ENCODE results near the gene OR2H1. TPM values are rescaled to one million over a fixed set of nuclear protein-coding genes. Genes with fewer than 3 reads are reported as not detected.

Gene OR2H1
- total RNA-seq, 6 donors from 2014 or later: not detected

DNA sequence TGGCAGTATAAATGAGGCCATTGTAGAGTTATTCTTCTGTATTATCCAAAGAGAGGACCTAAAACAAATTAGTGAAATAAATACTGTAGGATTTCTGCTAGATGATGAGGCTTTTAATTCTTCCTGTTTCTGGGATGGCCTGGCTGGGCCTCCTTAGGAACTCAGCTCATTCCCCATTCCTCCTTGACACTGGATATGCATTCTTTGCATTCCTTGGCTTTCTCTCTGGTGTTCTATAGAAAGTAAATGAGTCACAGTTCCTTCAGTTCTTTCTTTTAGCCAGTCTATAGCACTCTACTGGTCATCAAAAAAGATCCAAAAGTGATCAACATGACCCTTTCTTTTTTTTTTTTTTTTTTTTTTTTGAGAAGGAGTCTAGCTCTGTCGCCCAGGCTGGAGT is 9.3 kb upstream of the OR2H1 start:
- H3K27me3 ChIP-seq: no peaks in the 10 kb centered on the region
- ATAC-seq (ENCODE audit: low FRiP score in 2 of 2) (no peak), DNase-seq (no peak)
- no peak overlapping the region for H3K4me3 ChIP-seq
- H3K27ac ChIP-seq: no peak overlapping the region
- H3K4me1 ChIP-seq: no peaks in the 10 kb centered on the region
- no peaks in the 10 kb centered on the region for H3K9me3 ChIP-seq
- 95 to 100% methylated on average over 1 of the region's 1 CpG for WGBS, 2 donors
- no peak for TF ChIP-seq POLR2AphosphoS5 (IDR thresholded peaks at IDR 0.05)
- no peak for TF ChIP-seq CTCF (IDR thresholded peaks at IDR 0.05)
- H3K36me3 ChIP-seq: no peaks in the 10 kb centered on the region

GRCh38 chr6:29451471-29452193 is 5.3 kb upstream of the OR2H1 start:
- Histone ChIP-seq H3K9me3 (no peaks in the 10 kb centered on the region), H3K4me1 (no peaks in the 10 kb centered on the region), H3K4me3 (no peak overlapping the region), H3K27me3 (no peaks in the 10 kb centered on the region), H3K36me3 (no peaks in the 10 kb centered on the region), H3K27ac (no peak overlapping the region)
- ATAC-seq (ENCODE audit: low FRiP score in 2 of 2) (no peak), DNase-seq (no peak)
- 66 to 84% methylated on average over 3 of the region's 3 CpGs for WGBS, 2 donors
- no peak for TF ChIP-seq EP300 (IDR thresholded peaks at IDR 0.05)
- no peak for TF ChIP-seq CTCF (IDR thresholded peaks at IDR 0.05)

- H3K36me3 ChIP-seq: no peaks in the 10 kb centered on the region
- 73 to 79% methylated on average over 5 of the region's 5 CpGs for WGBS, 2 donors
- no peaks in the 10 kb centered on the region for H3K27me3 ChIP-seq
- H3K9me3 ChIP-seq: no peaks in the 10 kb centered on the region
- DNase-seq (no peak), ATAC-seq (ENCODE audit: low FRiP score in 2 of 2) (no peak)
- TF ChIP-seq EP300 (IDR thresholded peaks at IDR 0.05) (no peak), POLR2A (IDR thresholded peaks at IDR 0.05) (no peak), POLR2AphosphoS5 (IDR thresholded peaks at IDR 0.05) (no peak)
- H3K4me1 ChIP-seq: no peaks in the 10 kb centered on the region
- no peak overlapping the region for H3K27ac ChIP-seq
- H3K4me3 ChIP-seq: no peak overlapping the region
Measured at GRCh38 chr6:29461021-29461814, 4.3 kb downstream of the OR2H1 start.

- no peaks in the 10 kb centered on the region for H3K4me1 ChIP-seq
- no peak for TF ChIP-seq EP300 (IDR thresholded peaks at IDR 0.05)
- no peak for TF ChIP-seq CTCF (IDR thresholded peaks at IDR 0.05)
- H3K27me3 ChIP-seq: no peaks in the 10 kb centered on the region
- WGBS, 2 donors: 79 to 85% methylated on average over 4 to 6 of the region's 6 CpGs
- H3K27ac ChIP-seq: no peak overlapping the region
- H3K9me3 ChIP-seq: no peaks in the 10 kb centered on the region
- no peak overlapping the region for H3K4me3 ChIP-seq
- no peak for ATAC-seq (ENCODE audit: low FRiP score in 2 of 2)
- no peaks in the 10 kb centered on the region for H3K36me3 ChIP-seq
- no peak for DNase-seq
Measured at GRCh38 chr6:29462022-29462421, 5.1 kb downstream of the OR2H1 start.

DNA sequence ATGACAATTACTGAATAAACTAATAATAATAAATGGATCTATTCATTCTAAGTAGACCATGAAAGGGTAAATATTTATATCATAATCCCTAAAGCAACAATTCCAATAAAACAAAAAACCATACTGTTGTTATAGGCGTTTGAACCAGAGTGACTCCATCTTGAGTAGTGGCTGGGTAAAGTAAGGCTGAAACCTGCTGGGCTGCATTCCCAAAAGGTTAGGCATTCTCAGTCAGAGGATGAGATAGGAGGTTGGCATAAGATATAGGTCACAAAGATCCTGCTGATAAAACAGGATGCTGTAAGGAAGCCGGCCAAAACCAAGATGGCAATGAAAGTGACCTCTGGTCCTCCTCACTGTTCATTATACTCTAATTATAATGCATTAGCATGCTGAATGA is 8.3 kb downstream of the OR2H1 start:
- TF ChIP-seq POLR2AphosphoS5 (IDR thresholded peaks at IDR 0.05) (no peak), POLR2A (IDR thresholded peaks at IDR 0.05) (no peak), CTCF (IDR thresholded peaks at IDR 0.05) (no peak)
- 67 to 68% methylated on average over 2 of the region's 2 CpGs for WGBS, 2 donors
- Histone ChIP-seq H3K27me3 (no peaks in the 10 kb centered on the region), H3K4me1 (no peaks in the 10 kb centered on the region), H3K27ac (no peak overlapping the region), H3K9me3 (no peaks in the 10 kb centered on the region), H3K36me3 (no peaks in the 10 kb centered on the region), H3K4me3 (no peak overlapping the region)
- ATAC-seq (ENCODE audit: low FRiP score in 2 of 2) (no peak), DNase-seq (no peak)
